Fibroblast of pulmonary artery (primary cell): ENCODE results near the gene COL11A1.
"Not testable (repeated sequence)": the region's sequence is repeated elsewhere in the genome, so short reads cannot be mapped to it uniquely, and the experiment has no call there.

Source experiments
- DNase-seq: peaks from one replicate; pipeline ENCODE4 v3.0.0-alpha.2; 2010; ENCODE audit warnings: low read depth
- H3K4me3 ChIP-seq: replicated peaks from 2 replicates; pipeline ENCODE4 v1.5.1; 2011; ENCODE audit warnings: low read depth, mild to moderate bottlenecking, control low read depth, low read length, moderate library complexity
- TF ChIP-seq, protein P1 (sequence below): IDR thresholded peaks from 2 replicates; pipeline ENCODE4 v1.5.1; 2011; ENCODE audit warnings: mild to moderate bottlenecking, control low read depth, low read length, inconsistent platforms; ENCODE audit errors: missing control alignments

The COL11A1 gene

DNA sequence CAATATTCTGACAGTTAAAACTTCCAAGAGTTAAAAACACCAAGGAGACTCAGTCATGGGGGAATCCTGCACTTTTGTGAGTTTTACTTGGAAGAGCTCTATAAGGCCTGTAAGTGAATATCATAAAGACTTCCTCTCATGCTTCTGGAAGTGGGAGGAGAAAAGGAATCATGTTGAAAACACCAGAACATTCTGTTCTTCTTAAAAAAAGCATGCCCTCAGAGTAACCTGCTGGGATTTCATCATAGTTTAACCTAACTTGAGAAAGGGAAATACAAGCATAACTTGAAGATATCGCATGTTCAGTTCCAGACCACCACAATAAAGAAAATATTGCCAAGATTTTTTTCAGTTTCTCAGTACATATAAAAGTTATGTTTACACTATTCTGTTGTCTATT is 51.9 kb downstream of the COL11A1 start:
- TF ChIP-seq, protein P1, sequence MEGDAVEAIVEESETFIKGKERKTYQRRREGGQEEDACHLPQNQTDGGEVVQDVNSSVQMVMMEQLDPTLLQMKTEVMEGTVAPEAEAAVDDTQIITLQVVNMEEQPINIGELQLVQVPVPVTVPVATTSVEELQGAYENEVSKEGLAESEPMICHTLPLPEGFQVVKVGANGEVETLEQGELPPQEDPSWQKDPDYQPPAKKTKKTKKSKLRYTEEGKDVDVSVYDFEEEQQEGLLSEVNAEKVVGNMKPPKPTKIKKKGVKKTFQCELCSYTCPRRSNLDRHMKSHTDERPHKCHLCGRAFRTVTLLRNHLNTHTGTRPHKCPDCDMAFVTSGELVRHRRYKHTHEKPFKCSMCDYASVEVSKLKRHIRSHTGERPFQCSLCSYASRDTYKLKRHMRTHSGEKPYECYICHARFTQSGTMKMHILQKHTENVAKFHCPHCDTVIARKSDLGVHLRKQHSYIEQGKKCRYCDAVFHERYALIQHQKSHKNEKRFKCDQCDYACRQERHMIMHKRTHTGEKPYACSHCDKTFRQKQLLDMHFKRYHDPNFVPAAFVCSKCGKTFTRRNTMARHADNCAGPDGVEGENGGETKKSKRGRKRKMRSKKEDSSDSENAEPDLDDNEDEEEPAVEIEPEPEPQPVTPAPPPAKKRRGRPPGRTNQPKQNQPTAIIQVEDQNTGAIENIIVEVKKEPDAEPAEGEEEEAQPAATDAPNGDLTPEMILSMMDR = no peak
- peak; percentile 86 for DNase-seq
- no peak overlapping the region for H3K4me3 ChIP-seq

DNA sequence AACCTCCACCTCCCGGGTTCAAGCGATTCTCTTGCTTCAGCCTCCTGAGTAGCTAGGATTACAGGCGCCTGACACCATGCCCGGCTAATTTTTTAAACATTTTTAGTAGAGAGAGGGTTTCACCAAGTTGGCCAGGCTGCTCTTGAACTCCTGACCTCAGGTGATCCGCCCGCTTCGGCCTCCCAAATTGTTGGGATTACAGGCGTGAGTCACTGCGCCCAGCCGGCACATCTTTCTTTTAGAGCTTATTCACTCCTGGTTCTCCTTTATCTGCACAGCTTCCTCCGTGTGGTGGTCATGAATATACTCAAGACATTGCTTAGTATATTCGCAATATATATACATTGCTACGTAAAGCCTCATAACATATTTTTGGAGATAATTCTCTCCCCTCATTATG is 80.2 kb downstream of the COL11A1 start:
- DNase-seq = not testable (repeated sequence)

DNA sequence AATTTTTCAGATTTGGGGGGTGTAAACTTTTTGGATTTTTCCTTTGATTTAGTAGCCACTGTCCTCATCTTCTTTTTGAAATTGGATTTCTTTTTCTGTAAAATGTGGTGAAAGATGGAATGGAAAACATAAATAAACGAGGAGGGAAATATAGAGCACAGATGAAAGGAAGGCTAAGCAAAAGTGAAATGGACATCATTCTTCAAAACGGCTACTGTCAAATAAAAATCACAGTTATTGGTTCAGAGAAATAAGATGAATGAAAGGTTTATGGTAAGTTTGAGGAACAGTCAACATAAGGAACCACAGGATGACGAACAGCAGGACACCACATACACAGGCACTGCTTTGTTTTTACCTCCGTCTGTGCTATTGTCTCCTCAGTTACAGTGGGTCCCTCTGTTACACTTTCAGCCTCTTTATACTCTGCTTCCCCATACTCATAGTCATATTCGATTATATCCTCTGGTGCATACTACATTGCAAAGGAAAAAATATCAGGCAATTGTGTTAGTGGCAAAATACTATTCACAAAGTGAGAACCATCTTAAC is 82.4 kb downstream of the COL11A1 start:
- no peak for DNase-seq
- no peak overlapping the region for H3K4me3 ChIP-seq
- TF ChIP-seq, protein P1 = no peak

More for the DNA sequence above, 80.2 kb downstream of the COL11A1 start:
- H3K4me3 ChIP-seq = not testable (repeated sequence)

DNA sequence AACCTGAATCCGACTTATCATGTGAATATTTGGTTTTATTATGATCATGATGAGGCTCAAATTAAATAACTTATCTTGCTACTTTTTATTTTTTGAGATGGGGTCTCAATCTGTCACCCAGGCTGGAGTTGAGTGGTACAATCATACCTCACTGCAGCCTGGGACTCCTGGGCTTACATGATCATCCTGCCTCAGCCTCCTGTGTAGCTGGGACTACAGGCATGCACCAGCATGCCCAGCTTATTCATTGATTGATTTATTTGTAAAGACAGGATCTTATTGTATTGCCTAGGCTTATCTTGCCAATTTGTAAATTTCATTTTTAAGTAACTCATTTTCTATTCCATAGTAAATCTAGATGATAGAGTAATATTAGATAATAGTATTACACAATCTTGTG is 84.3 kb downstream of the COL11A1 start:
- no peak for DNase-seq
- H3K4me3 ChIP-seq = no peak overlapping the region
- TF ChIP-seq, protein P1 = no peak

DNA sequence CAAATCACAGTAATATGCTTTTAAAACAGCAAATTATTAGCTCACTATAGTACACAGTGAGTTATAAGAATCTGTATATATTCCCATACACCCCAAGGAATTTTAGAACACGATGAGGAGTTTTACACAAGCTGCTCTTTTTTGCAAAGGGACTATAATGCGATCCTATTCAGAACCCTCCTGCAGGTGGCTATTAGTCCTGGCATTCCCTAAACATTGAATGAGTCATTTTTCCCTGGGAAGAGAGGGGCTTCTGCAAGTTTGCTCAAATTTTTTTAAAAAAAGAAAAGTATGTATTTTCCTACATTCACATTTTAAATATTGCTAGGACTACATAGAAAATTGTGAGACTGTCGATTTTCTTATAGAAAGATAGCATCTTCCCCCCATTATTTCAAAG is 106.3 kb downstream of the COL11A1 start:
- TF ChIP-seq, protein P1 = no peak
- no peak for DNase-seq
- no peak overlapping the region for H3K4me3 ChIP-seq

DNA sequence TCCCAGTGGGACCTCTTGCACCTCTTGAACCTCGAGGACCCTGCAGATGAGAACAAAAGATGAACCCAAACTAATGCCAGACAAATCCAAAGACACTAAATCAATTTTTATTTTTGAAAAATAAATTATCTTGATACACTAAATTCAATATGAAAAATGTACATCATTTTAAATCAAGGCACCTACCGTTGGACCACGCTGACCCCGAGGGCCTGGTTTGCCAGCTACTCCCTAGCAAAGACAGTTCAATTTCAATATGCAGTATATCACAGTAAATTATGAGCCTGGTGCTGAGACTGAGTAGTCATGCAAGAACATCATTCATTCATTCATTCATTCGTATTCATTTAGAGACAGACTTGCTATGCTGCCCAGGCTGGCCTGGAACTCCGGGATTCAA is 129.4 kb downstream of the COL11A1 start:
- no peak for DNase-seq
- TF ChIP-seq, protein P1 = no peak
- no peak overlapping the region for H3K4me3 ChIP-seq

DNA sequence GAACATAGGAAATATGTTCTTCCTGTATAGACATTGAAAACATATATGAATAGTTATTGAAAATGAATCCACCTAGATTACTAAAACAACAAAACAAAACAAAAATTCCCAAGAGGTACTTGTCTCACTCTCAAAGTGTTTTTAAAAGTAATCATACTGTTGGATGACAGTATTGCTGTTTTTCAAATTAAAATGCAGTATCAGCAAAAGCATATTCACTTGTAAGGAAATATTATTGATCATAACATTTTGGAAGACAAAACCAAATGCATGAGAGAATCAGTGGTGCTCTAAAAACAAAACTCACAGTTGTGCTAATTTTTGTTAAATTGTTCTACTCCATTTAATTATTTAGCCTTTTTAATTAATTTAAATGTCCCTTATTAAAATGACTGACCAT is 131.0 kb downstream of the COL11A1 start:
- H3K4me3 ChIP-seq = no peak overlapping the region
- TF ChIP-seq, protein P1 = no peak
- DNase-seq = no peak
